HCT116 (cell line): ENCODE data around the gene SLC30A4.

Experiments
- EGR1 ChIP-seq: IDR thresholded peaks from 2 replicates; pipeline ENCODE4 v1.6.1; 2012; ENCODE audit warnings: low read depth
- EZH2 ChIP-seq: fragments of 200-600 bp; sonication (generic); IDR thresholded peaks from 2 replicates; pipeline ENCODE4 v1.6.1; 2017; ENCODE audit warnings: antibody characterized with exemption, mixed run types
- EZH2phosphoT487 ChIP-seq: fragments of 200-600 bp; IDR thresholded peaks from 2 replicates; pipeline ENCODE4 v1.6.1; 2018; ENCODE audit warnings: antibody characterized with exemption, borderline replicate concordance
- FOSL1 ChIP-seq: IDR thresholded peaks from 2 replicates; pipeline ENCODE4 v1.6.1; 2012; ENCODE audit warnings: low read depth
- POLR2A ChIP-seq: IDR thresholded peaks from 2 replicates; pipeline ENCODE4 v1.7.0; 2011; ENCODE audit warnings: borderline replicate concordance; ENCODE audit not compliant: insufficient read depth, insufficient read length; ENCODE audit errors: extremely low read depth
- POLR2AphosphoS5 ChIP-seq: IDR thresholded peaks from 2 replicates; pipeline ENCODE4 v1.6.1; 2011; ENCODE audit warnings: mild to moderate bottlenecking, low read depth, low read length, moderate library complexity
- SP1 ChIP-seq: IDR thresholded peaks from 2 replicates; pipeline ENCODE4 v1.6.1; 2012; ENCODE audit warnings: low read depth
- SRF ChIP-seq: IDR thresholded peaks from 2 replicates; pipeline ENCODE4 v1.6.1; 2012; ENCODE audit warnings: low read depth
- TCF7L2 ChIP-seq: IDR thresholded peaks from 2 replicates; pipeline ENCODE4 v1.7.0; 2011; ENCODE audit warnings: borderline replicate concordance, inconsistent platforms; ENCODE audit not compliant: insufficient read depth, insufficient read length; ENCODE audit errors: extremely low read depth
- YY1 ChIP-seq: IDR thresholded peaks from 2 replicates; pipeline ENCODE4 v1.6.1; 2011; ENCODE audit warnings: low read length, low read depth, moderate library complexity, mild to moderate bottlenecking; ENCODE audit not compliant: insufficient replicate concordance; ENCODE audit errors: extremely low read depth
- ZNF274 ChIP-seq: fragments of 200-500 bp; sonication (Bioruptor generic); IDR thresholded peaks from 2 replicates; pipeline ENCODE4 v1.6.1; 2014; ENCODE audit warnings: mild to moderate bottlenecking, low read depth, low read length, inconsistent platforms
- TF ChIP-seq, protein P1 (sequence below), 3 experiments: fragments of 200-600 bp in 1 of 3; sonication (generic) in 1 of 3; IDR thresholded peaks in 2 of 3; conservative IDR thresholded peaks in 1 of 3; 2 replicates each; pipeline ENCODE4 v1.5.1; 2012 to 2017; ENCODE audit warnings: low read depth in 2 of 3, low read length in 2 of 3, antibody characterized with exemption in 1 of 3, borderline replicate concordance in 1 of 3, control low read depth in 1 of 3, mild to moderate bottlenecking in 1 of 3, mixed read lengths in 1 of 3, mixed run types in 1 of 3, moderate library complexity in 1 of 3; ENCODE audit not compliant: insufficient read depth in 1 of 3
- TF ChIP-seq, protein P2 (sequence below): IDR thresholded peaks from 2 replicates; pipeline ENCODE4 v1.6.1; 2012; ENCODE audit warnings: low read depth
- TF ChIP-seq, protein P3 (sequence below): IDR thresholded peaks from 2 replicates; pipeline ENCODE4 v1.6.1; 2012

DNA sequence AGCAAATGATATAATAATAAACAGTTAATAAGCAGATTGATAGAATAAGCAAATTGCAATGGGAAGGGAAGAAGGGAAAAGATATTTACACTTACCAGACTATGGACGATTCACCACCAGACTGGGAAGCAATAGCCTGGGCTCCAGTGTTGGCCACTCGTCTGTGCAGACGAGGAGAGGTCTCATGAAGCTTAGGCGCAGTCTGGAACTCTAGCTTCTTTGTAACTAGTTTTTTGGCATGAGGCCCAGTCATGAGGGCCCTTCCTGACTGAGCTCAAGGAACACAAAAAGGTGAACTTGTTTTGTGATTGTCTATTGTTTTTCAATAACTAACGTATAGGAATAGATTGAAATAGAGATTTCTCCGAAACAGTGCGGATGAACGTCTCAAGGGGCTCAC is 80.9 kb downstream of the SLC30A4 start:
- TF ChIP-seq, protein P1, sequence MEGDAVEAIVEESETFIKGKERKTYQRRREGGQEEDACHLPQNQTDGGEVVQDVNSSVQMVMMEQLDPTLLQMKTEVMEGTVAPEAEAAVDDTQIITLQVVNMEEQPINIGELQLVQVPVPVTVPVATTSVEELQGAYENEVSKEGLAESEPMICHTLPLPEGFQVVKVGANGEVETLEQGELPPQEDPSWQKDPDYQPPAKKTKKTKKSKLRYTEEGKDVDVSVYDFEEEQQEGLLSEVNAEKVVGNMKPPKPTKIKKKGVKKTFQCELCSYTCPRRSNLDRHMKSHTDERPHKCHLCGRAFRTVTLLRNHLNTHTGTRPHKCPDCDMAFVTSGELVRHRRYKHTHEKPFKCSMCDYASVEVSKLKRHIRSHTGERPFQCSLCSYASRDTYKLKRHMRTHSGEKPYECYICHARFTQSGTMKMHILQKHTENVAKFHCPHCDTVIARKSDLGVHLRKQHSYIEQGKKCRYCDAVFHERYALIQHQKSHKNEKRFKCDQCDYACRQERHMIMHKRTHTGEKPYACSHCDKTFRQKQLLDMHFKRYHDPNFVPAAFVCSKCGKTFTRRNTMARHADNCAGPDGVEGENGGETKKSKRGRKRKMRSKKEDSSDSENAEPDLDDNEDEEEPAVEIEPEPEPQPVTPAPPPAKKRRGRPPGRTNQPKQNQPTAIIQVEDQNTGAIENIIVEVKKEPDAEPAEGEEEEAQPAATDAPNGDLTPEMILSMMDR (IDR thresholded peaks at IDR 0.05 in 2 of 3, conservative IDR thresholded peaks at IDR 0.05 in 1 of 3; ENCODE audit: borderline replicate concordance in 1 of 3, insufficient read depth in 1 of 3, low read depth in 2 of 3, low read length in 2 of 3): no peak
- no peak for TF ChIP-seq POLR2A
- TF ChIP-seq FOSL1: no peak
- TF ChIP-seq ZNF274: no peak
- TF ChIP-seq, protein P2, sequence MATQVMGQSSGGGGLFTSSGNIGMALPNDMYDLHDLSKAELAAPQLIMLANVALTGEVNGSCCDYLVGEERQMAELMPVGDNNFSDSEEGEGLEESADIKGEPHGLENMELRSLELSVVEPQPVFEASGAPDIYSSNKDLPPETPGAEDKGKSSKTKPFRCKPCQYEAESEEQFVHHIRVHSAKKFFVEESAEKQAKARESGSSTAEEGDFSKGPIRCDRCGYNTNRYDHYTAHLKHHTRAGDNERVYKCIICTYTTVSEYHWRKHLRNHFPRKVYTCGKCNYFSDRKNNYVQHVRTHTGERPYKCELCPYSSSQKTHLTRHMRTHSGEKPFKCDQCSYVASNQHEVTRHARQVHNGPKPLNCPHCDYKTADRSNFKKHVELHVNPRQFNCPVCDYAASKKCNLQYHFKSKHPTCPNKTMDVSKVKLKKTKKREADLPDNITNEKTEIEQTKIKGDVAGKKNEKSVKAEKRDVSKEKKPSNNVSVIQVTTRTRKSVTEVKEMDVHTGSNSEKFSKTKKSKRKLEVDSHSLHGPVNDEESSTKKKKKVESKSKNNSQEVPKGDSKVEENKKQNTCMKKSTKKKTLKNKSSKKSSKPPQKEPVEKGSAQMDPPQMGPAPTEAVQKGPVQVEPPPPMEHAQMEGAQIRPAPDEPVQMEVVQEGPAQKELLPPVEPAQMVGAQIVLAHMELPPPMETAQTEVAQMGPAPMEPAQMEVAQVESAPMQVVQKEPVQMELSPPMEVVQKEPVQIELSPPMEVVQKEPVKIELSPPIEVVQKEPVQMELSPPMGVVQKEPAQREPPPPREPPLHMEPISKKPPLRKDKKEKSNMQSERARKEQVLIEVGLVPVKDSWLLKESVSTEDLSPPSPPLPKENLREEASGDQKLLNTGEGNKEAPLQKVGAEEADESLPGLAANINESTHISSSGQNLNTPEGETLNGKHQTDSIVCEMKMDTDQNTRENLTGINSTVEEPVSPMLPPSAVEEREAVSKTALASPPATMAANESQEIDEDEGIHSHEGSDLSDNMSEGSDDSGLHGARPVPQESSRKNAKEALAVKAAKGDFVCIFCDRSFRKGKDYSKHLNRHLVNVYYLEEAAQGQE: no peak
- no peak for TF ChIP-seq EZH2
- TF ChIP-seq SP1: no peak
- TF ChIP-seq TCF7L2: no peak
- TF ChIP-seq SRF: no peak
- no peak for TF ChIP-seq EZH2phosphoT487
- TF ChIP-seq YY1: no peak
- TF ChIP-seq, protein P3, sequence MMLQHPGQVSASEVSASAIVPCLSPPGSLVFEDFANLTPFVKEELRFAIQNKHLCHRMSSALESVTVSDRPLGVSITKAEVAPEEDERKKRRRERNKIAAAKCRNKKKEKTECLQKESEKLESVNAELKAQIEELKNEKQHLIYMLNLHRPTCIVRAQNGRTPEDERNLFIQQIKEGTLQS: no peak
- TF ChIP-seq POLR2AphosphoS5: no peak
- TF ChIP-seq EGR1: no peak
